Measurements from ENCODE around the gene RPS6KA1.

Gene RPS6KA1

DNA sequence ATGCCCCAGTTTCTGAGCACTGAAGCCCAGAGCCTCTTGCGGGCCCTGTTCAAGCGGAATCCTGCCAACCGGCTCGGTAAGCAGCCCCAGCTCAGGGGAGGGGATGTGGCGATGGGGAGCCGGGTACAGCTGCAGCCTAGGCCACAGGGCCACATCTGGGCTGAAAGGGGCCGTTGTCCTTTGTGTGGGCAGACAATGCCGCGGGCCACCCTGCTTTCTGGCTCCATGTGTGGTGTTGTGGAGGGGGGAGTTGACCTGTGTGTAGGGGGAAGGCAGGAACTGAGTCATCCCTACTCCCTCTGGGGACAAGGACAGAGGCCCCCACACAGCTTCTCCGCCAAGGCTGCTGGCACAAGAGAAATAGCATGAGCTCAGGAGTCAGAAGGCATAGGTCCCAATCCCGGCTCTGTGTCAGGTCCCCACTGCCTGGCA lies 26.0 kb downstream of the RPS6KA1 start:
- no peak overlapping the region for H3K4me3 ChIP-seq (ENCODE audit: control insufficient read depth, low read depth, low read length)
- DNase-seq (ENCODE audit: low read depth), result no peak
- TF ChIP-seq CTCF (IDR thresholded peaks at IDR 0.05; ENCODE audit: control insufficient read depth, insufficient read depth, low read depth, low read length, missing control alignments), result no peak

DNA sequence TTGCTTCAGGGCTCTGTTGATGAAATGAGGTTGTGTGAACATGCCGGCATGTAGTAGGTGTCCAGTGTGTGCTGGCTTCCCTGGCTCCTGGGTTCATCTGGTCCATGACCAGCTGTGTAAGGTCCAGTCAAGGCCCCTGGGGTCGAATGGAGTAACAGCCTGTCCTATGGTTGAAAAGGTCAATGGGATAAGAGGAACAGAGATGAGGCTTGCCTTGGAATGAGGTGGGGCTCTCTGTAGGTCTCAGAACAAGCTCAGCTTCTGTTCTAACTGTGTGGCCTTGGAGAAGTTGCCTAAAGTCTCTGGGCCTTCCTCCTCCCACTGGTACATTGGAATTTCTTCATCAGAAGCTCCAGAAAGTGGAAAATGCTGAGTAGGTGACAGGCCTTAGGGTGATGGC lies 26.6 kb downstream of the RPS6KA1 start:
- no peak overlapping the region for H3K4me3 ChIP-seq (ENCODE audit: control insufficient read depth, low read depth, low read length)
- no peak for DNase-seq (ENCODE audit: low read depth)
- TF ChIP-seq CTCF (IDR thresholded peaks at IDR 0.05; ENCODE audit: control insufficient read depth, insufficient read depth, low read depth, low read length, missing control alignments), result no peak

GRCh38 chr1:26557008-26557407 lies 27.4 kb downstream of the RPS6KA1 start:
- no peak overlapping the region for H3K4me3 ChIP-seq (ENCODE audit: control insufficient read depth, low read depth, low read length)
- no peak for DNase-seq (ENCODE audit: low read depth)
- TF ChIP-seq CTCF (IDR thresholded peaks at IDR 0.05; ENCODE audit: control insufficient read depth, insufficient read depth, low read depth, low read length, missing control alignments), result no peak

DNA sequence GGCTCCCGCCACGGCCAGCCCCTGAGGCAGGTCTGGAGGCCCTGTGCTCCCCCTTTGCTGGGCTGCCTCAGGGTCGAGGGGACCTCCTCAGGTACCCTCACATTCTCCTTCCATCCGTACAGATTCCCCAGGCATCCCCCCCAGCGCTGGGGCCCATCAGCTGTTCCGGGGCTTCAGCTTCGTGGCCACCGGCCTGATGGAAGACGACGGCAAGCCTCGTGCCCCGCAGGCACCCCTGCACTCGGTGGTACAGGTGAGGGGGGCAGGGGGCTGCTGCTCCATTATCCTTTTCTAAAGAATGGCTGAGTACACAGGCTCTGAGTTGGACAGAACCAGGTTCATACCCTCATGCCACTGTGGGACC lies 29.1 kb downstream of the RPS6KA1 start:
- no peak for DNase-seq (ENCODE audit: low read depth)
- no peak overlapping the region for H3K4me3 ChIP-seq (ENCODE audit: control insufficient read depth, low read depth, low read length)
- no peak for TF ChIP-seq CTCF (IDR thresholded peaks at IDR 0.05; ENCODE audit: control insufficient read depth, insufficient read depth, low read depth, low read length, missing control alignments)

DNA sequence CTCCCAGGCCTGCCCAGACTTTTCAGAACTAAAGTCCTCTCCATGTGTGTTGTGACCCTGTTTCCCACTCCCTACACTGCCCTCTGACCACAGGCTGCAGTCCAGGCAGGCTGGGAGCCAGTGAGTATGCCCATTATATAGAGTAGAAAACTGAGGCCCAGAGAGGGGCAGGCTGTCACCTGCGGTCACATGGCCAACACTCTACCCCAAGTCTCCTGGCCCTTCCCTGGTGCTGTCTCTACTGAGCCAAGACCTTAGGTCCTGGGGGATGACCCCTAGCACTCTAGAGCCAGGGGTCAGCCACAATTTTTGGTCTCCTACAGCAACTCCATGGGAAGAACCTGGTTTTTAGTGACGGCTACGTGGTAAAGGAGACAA lies 30.8 kb downstream of the RPS6KA1 start:
- no peak overlapping the region for H3K4me3 ChIP-seq (ENCODE audit: control insufficient read depth, low read depth, low read length)
- DNase-seq (ENCODE audit: low read depth), result no peak
- TF ChIP-seq CTCF (IDR thresholded peaks at IDR 0.05; ENCODE audit: control insufficient read depth, insufficient read depth, low read depth, low read length, missing control alignments), result no peak

DNA sequence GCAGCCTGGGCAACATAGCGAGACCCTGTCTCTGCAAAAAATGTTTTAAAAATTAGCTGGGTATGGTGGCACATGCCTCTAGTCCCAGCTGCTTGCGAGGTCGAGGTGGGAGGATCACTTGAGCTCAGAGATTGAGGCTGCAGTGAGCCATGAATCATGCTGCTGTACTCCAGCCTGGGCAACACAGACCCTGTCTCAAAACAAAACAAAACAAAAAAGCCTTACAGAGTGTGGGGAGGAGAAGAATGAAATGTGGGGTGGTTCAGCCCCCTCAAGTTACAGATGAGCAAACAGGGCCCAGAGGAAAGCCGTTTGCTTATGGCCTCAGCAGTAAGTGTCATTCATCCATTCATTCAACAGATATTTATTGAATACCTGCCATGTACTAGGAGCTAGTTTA lies 40.7 kb downstream of the RPS6KA1 start:
- no peak for TF ChIP-seq CTCF (IDR thresholded peaks at IDR 0.05; ENCODE audit: control insufficient read depth, insufficient read depth, low read depth, low read length, missing control alignments)
- DNase-seq (ENCODE audit: low read depth), result no peak
- no peak overlapping the region for H3K4me3 ChIP-seq (ENCODE audit: control insufficient read depth, low read depth, low read length)

GRCh38 chr1:26571381-26571780 lies 41.8 kb downstream of the RPS6KA1 start:
- DNase-seq (ENCODE audit: low read depth), result no peak
- TF ChIP-seq CTCF (IDR thresholded peaks at IDR 0.05; ENCODE audit: control insufficient read depth, insufficient read depth, low read depth, low read length, missing control alignments), result no peak
- H3K4me3 ChIP-seq (ENCODE audit: control insufficient read depth, low read depth, low read length), result no peak overlapping the region

Data from AG09309 (cell line).